OCI-LY1 (cell line): ENCODE results near the gene ZFYVE28.

Source experiments
- EZH2 ChIP-seq: fragments of 200-600 bp; sonication (generic), shearing (Covaris generic); IDR thresholded peaks from 2 replicates; pipeline ENCODE4 v1.8.0; 2017; ENCODE audit warnings: borderline replicate concordance, mixed run types, mild to moderate bottlenecking, antibody characterized with exemption, low read length, moderate library complexity, mixed read lengths
- TF ChIP-seq, protein P1 (sequence below): fragments of 200-600 bp; sonication (generic), shearing (Covaris generic); IDR thresholded peaks from 2 replicates; pipeline ENCODE4 v1.5.1; 2017; ENCODE audit warnings: mild to moderate bottlenecking, antibody characterized with exemption, low read length, moderate library complexity, mixed read lengths

DNA sequence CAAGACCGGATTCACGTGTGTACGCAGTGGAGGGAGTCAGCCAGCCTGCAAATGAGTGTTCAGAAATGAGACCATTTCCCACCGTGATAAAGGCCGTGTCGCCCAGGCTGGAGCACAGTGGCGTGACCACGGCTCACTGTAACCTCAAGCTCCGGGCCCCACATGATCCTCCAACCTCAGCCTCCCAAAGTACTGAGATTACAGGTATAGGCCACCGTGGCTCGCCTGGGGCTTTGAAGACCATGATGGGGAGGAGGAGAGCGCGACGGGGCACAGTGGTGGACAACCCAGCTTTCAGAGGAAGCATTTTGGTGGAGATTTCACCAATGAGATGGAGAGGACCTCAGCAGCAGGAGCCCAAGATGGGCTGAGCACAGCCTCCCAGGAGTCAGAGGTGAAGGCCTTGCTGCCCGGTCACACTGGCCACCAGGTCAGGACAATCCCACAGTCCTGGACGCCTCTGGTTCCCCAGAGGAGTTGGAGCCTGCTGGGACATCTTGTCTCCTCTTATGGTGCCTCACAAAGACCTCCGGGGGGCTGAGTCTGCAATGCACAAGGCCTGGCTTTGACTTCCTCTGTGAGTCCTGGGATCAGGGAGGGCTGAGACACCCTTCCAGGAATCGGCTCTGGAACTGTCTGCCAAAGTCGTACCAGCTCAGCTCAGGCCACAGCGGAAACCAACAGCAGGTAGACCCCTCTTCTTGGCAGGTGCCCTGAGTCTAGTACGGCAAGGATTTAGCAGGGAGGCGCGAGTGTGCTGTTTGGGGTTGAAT lies 134.1 kb downstream of the ZFYVE28 start:
- TF ChIP-seq, protein P1, sequence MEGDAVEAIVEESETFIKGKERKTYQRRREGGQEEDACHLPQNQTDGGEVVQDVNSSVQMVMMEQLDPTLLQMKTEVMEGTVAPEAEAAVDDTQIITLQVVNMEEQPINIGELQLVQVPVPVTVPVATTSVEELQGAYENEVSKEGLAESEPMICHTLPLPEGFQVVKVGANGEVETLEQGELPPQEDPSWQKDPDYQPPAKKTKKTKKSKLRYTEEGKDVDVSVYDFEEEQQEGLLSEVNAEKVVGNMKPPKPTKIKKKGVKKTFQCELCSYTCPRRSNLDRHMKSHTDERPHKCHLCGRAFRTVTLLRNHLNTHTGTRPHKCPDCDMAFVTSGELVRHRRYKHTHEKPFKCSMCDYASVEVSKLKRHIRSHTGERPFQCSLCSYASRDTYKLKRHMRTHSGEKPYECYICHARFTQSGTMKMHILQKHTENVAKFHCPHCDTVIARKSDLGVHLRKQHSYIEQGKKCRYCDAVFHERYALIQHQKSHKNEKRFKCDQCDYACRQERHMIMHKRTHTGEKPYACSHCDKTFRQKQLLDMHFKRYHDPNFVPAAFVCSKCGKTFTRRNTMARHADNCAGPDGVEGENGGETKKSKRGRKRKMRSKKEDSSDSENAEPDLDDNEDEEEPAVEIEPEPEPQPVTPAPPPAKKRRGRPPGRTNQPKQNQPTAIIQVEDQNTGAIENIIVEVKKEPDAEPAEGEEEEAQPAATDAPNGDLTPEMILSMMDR, result no peak
- no peak for TF ChIP-seq EZH2
